Mesendoderm (in vitro differentiated cells): ENCODE measurements around the gene SBK2.

Experiments
- DNase-seq: peaks from one replicate; pipeline ENCODE4 v3.0.0; 2013
- H2AK5ac ChIP-seq: 2 replicates; pipeline ENCODE4 v1.6.1; 2013; ENCODE audit warnings: low read length, inconsistent platforms
- H2BK120ac ChIP-seq: 2 replicates; pipeline ENCODE4 v1.6.1; 2013; ENCODE audit warnings: low read depth, mild to moderate bottlenecking, low read length, moderate library complexity, mixed read lengths
- H2BK15ac ChIP-seq: replicated peaks from 2 replicates; pipeline ENCODE4 v1.6.1; 2013; ENCODE audit warnings: low read depth, mild to moderate bottlenecking, moderate library complexity
- H2BK5ac ChIP-seq: 2 replicates; pipeline ENCODE4 v1.6.1; 2013; ENCODE audit warnings: low read length, inconsistent platforms
- H3K18ac ChIP-seq: 2 replicates; pipeline ENCODE4 v1.6.1; 2013; ENCODE audit warnings: mild to moderate bottlenecking, low read length, mixed read lengths
- H3K23ac ChIP-seq: one replicate; pipeline ENCODE4 v1.6.1; 2013; ENCODE audit warnings: low read length
- H3K27ac ChIP-seq: 2 replicates; pipeline ENCODE4 v1.5.1; 2013; ENCODE audit warnings: low read depth, mild to moderate bottlenecking, inconsistent platforms, low read length, moderate library complexity
- H3K27me3 ChIP-seq: 2 replicates; pipeline ENCODE4 v1.6.1; 2013; ENCODE audit warnings: low read length, control low read depth, mild to moderate bottlenecking, inconsistent platforms; ENCODE audit not compliant: insufficient read depth, poor library complexity
- H3K36me3 ChIP-seq: 2 replicates; pipeline ENCODE4 v1.6.1; 2013; ENCODE audit warnings: low read length, inconsistent platforms; ENCODE audit not compliant: control insufficient read depth, insufficient read depth
- H3K4ac ChIP-seq: one replicate; pipeline ENCODE4 v1.6.1; 2013; ENCODE audit warnings: low read depth, mild to moderate bottlenecking, low read length, moderate library complexity
- H3K4me1 ChIP-seq: 2 replicates; pipeline ENCODE4 v1.6.1; 2013; ENCODE audit warnings: low read depth, low read length, inconsistent platforms; ENCODE audit not compliant: control insufficient read depth
- H3K4me2 ChIP-seq: 2 replicates; pipeline ENCODE4 v1.6.1; 2013; ENCODE audit warnings: low read length
- H3K4me3 ChIP-seq: 2 replicates; pipeline ENCODE4 v1.5.1; 2013; ENCODE audit warnings: mild to moderate bottlenecking, low read length
- H3K56ac ChIP-seq: one replicate; pipeline ENCODE4 v1.6.1; 2013; ENCODE audit warnings: low read length
- H3K79me1 ChIP-seq: 2 replicates; pipeline ENCODE4 v1.6.1; 2013; ENCODE audit warnings: low read length, inconsistent platforms
- H3K79me2 ChIP-seq: 2 replicates; pipeline ENCODE4 v1.6.1; 2013; ENCODE audit warnings: mild to moderate bottlenecking, low read length; ENCODE audit not compliant: control insufficient read depth, insufficient read depth
- H3K9ac ChIP-seq: 2 replicates; pipeline ENCODE4 v1.6.1; 2013; ENCODE audit warnings: low read length, inconsistent platforms
- H4K5ac ChIP-seq: one replicate; pipeline ENCODE4 v1.6.1; 2013; ENCODE audit warnings: low read length
- H4K8ac ChIP-seq: one replicate; pipeline ENCODE4 v1.6.1; 2013; ENCODE audit warnings: low read depth, mild to moderate bottlenecking, control low read depth, low read length, moderate library complexity
- WGBS: extraction: QIAGEN DNeasy Blood & Tissue Kit; methylation state at CpG from one replicate; pipeline ENCODE4 v1.1.7; 2013; ENCODE audit warnings: low lambda C conversion rate, missing lambda C conversion rate; ENCODE audit not compliant: insufficient coverage; ENCODE audit errors: extremely low coverage; 5-methylcytosine and 5-hydroxymethylcytosine counted together

SBK2 gene

GRCh38 chr19:55520691-55521292, 16.1 kb downstream of the SBK2 start:
- H3K36me3 ChIP-seq, result no peaks in the 10 kb centered on the region
- no peaks in the 10 kb centered on the region for H3K27me3 ChIP-seq
- no peak overlapping the region for H3K4ac ChIP-seq
- no peaks in the 10 kb centered on the region for H3K4me1 ChIP-seq
- no peak overlapping the region for H2BK15ac ChIP-seq
- no peak overlapping the region for H4K8ac ChIP-seq
- no peaks in the 10 kb centered on the region for H3K79me2 ChIP-seq
- H3K27ac ChIP-seq, result no peak overlapping the region
- no peak for DNase-seq
- no peak overlapping the region for H2AK5ac ChIP-seq
- no peak overlapping the region for H3K9ac ChIP-seq
- no peak overlapping the region for H3K23ac ChIP-seq
- H3K18ac ChIP-seq, result no peak overlapping the region
- no peak overlapping the region for H2BK5ac ChIP-seq
- no peak overlapping the region for H3K56ac ChIP-seq
- WGBS, result no CpG with 5 or more reads among the region's 14 CpGs
- no peak overlapping the region for H3K4me2 ChIP-seq
- H2BK120ac ChIP-seq, result no peak overlapping the region
- H3K4me3 ChIP-seq, result no peak overlapping the region
- no peak overlapping the region for H4K5ac ChIP-seq
- H3K79me1 ChIP-seq, result no peaks in the 10 kb centered on the region

DNA sequence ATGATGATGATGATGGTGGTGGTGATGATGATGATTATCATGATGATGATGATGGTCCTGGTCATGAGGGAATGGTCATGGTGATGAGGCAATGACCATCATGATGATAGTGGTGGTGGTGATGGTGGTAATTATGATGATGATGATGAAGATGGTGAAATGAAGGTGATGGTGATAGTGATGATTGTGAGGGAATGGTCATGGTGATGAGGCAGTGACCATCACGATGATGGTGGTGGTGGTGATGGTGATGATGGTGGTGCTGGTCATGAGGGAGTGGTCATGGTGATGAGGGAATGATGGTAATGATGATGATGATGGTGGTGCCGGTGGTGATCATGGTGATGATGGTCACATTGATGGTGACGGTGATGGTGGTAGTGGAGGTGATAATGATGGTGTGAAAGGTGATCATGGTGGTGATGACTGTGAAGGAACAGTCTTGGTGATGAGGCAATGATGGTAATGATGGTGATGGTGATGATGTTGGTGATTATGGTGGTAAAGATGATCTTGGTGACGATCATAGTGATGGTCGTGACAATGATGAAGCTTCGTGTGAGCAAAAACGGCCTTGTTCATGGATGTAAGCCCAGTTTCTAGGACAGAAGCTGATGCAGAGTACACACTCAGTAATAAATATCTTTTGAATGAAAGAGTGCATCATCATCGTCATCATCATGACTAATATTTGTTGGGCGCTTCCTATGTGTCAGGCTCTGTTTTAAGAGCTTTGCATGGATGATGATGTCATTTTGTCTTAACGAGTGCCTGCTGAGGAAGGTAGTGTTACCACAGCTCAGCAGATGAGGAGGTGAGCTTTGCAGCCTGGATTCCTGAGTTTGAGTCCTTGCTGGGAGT, 17.3 kb downstream of the SBK2 start:
- no peak overlapping the region for H3K4ac ChIP-seq
- no peak overlapping the region for H3K27ac ChIP-seq
- no peak overlapping the region for H4K8ac ChIP-seq
- H3K27me3 ChIP-seq, result no peaks in the 10 kb centered on the region
- no peaks in the 10 kb centered on the region for H3K4me1 ChIP-seq
- H3K79me2 ChIP-seq, result no peaks in the 10 kb centered on the region
- H4K5ac ChIP-seq, result no peak overlapping the region
- H2BK120ac ChIP-seq, result no peak overlapping the region
- no peaks in the 10 kb centered on the region for H3K79me1 ChIP-seq
- no peak for DNase-seq
- no peak overlapping the region for H3K18ac ChIP-seq
- H3K4me3 ChIP-seq, result no peak overlapping the region
- no peak overlapping the region for H2AK5ac ChIP-seq
- H3K9ac ChIP-seq, result no peak overlapping the region
- no peak overlapping the region for H3K4me2 ChIP-seq
- no peak overlapping the region for H2BK15ac ChIP-seq
- no CpG with 5 or more reads among the region's 10 CpGs for WGBS
- no peak overlapping the region for H3K23ac ChIP-seq
- H3K36me3 ChIP-seq, result no peaks in the 10 kb centered on the region
- no peak overlapping the region for H2BK5ac ChIP-seq
- H3K56ac ChIP-seq, result no peak overlapping the region

DNA sequence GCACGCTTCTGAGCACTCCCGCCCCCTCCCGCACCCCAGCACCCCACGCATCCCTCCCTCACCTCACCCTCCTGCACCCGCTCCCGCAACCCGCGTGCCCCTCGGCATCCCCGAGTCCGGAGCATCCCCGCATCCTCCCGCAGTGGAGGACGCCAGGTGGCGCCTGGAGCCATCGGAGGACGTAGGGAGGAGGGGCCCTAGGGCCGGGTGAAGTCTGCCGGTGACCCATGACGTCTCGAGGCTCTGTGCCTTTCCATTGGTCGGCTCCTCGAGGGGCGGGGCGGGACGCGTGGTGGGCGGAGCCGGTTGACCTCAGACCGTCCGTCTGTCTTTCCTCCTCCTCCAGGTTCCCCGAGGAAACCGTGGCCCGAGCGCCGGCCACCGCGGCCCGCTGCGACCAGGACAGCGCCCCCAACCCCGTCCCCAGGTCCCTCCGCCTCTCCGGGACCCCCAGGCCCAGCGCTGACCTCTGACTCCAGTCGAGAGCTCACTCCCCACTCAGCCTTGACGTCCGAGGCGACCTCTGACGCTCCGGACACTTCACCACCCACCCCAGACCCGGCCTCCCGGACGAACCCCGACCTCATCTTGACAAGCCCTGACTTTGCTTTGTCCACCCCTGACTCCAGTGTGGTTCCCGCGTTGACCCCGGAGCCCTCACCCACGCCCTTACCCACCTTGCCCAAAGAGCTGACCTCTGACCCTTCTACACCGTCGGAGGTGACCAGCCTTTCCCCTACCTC, 19.9 kb downstream of the SBK2 start:
- Histone ChIP-seq H3K4me1 (no peaks in the 10 kb centered on the region), H3K23ac (no peak overlapping the region), H2BK15ac (no peak overlapping the region), H3K4ac (no peak overlapping the region), H3K9ac (peak overlapping the region; percentile 47), H4K8ac (no peak overlapping the region), H3K56ac (peak overlapping the region; percentile 70), H2BK120ac (no peak overlapping the region), H3K36me3 (no peaks in the 10 kb centered on the region), H3K4me2 (no peak overlapping the region), H2AK5ac (no peak overlapping the region), H3K18ac (no peak overlapping the region), H3K27me3 (no peaks in the 10 kb centered on the region), H3K79me2 (no peaks in the 10 kb centered on the region), H4K5ac (no peak overlapping the region), H3K4me3 (no peak overlapping the region), H2BK5ac (no peak overlapping the region), H3K79me1 (no peaks in the 10 kb centered on the region), H3K27ac (no peak overlapping the region)
- peak; percentile 92 for DNase-seq
- WGBS, result no CpG with 5 or more reads among the region's 61 CpGs

- Histone ChIP-seq H3K36me3 (no peaks in the 10 kb centered on the region), H3K23ac (no peak overlapping the region), H3K4ac (no peak overlapping the region), H2BK15ac (no peak overlapping the region), H3K4me3 (no peak overlapping the region), H2BK120ac (no peak overlapping the region), H4K8ac (no peak overlapping the region), H3K18ac (no peak overlapping the region), H2AK5ac (no peak overlapping the region), H2BK5ac (no peak overlapping the region), H3K79me1 (no peaks in the 10 kb centered on the region), H3K27ac (no peak overlapping the region), H3K4me1 (no peaks in the 10 kb centered on the region), H4K5ac (no peak overlapping the region), H3K9ac (no peak overlapping the region), H3K79me2 (no peaks in the 10 kb centered on the region), H3K4me2 (no peak overlapping the region), H3K56ac (no peak overlapping the region), H3K27me3 (peaks cover 2% of the 10 kb centered on the region)
- WGBS, result no CpG with 5 or more reads among the region's 10 CpGs
- DNase-seq, result no peak
These were observed 28.8 kb downstream of the SBK2 start for GRCh38 chr19:55508120-55508519.

GRCh38 chr19:55504981-55505380, 32.0 kb downstream of the SBK2 start:
- no peak overlapping the region for H3K4me3 ChIP-seq
- H3K4me2 ChIP-seq, result no peak overlapping the region
- H3K4me1 ChIP-seq, result no peaks in the 10 kb centered on the region
- H3K79me2 ChIP-seq, result no peaks in the 10 kb centered on the region
- no CpG with 5 or more reads among the region's 11 CpGs for WGBS
- no peak overlapping the region for H3K56ac ChIP-seq
- H3K18ac ChIP-seq, result no peak overlapping the region
- no peak overlapping the region for H4K5ac ChIP-seq
- no peak overlapping the region for H2BK5ac ChIP-seq
- no peak overlapping the region for H2BK120ac ChIP-seq
- H3K27me3 ChIP-seq, result peaks cover 2% of the 10 kb centered on the region
- H4K8ac ChIP-seq, result no peak overlapping the region
- no peaks in the 10 kb centered on the region for H3K36me3 ChIP-seq
- H2BK15ac ChIP-seq, result no peak overlapping the region
- H3K4ac ChIP-seq, result no peak overlapping the region
- no peak overlapping the region for H3K9ac ChIP-seq
- DNase-seq, result no peak
- no peaks in the 10 kb centered on the region for H3K79me1 ChIP-seq
- no peak overlapping the region for H2AK5ac ChIP-seq
- no peak overlapping the region for H3K23ac ChIP-seq
- no peak overlapping the region for H3K27ac ChIP-seq
